Peyer's patch (tissue), 4 donors: ENCODE measurements around the gene POLR1D. TPM values are rescaled to one million over a fixed set of nuclear protein-coding genes. Genes with fewer than 3 reads are reported as not detected.

Experiments used
- DNase-seq, 3 donors: peaks; one replicate each; pipeline ENCODE4 v3.0.0-alpha.2; 2017 to 2019
- H3K27ac ChIP-seq, 4 donors: fragments of 200-600 bp; sonication (generic); one replicate each; pipeline ENCODE4 v1.5.1; 2016 to 2019
- H3K27me3 ChIP-seq, 2 donors: fragments of 200-600 bp; sonication (generic); one replicate each; pipeline ENCODE4 v1.5.1; 2019
- H3K36me3 ChIP-seq, 3 donors: fragments of 200-600 bp; sonication (generic); one replicate each; pipeline ENCODE4 v1.5.1; 2016 to 2019
- H3K4me1 ChIP-seq, 4 donors: fragments of 200-600 bp; sonication (generic); one replicate each; pipeline ENCODE4 v1.5.1; 2016 to 2019
- H3K4me3 ChIP-seq, 4 donors: fragments of 200-600 bp; sonication (generic); 1 replicate in 3 of 4; 2 replicates in 1 of 4; pipeline ENCODE4 v1.5.1; 2016 to 2019; ENCODE audit warnings: mild to moderate bottlenecking in 1 of 4
- H3K9me3 ChIP-seq, 4 donors: fragments of 200-600 bp; sonication (generic); one replicate each; pipeline ENCODE4 v1.5.1; 2016 to 2019; ENCODE audit warnings: mild to moderate bottlenecking in 1 of 4
- POLR2A ChIP-seq, 2 donors: fragments of 450-650 bp; IDR thresholded peaks; one replicate each; pipeline ENCODE4 v1.5.1; 2017; ENCODE audit warnings: antibody characterized with exemption in 2 of 2, mild to moderate bottlenecking in 2 of 2, moderate library complexity in 2 of 2
- total RNA-seq, 4 donors: library from RNA; depleted of rRNA; stranded (reverse); fragments of >200 nt; gene quantifications; one replicate each; pipeline ENCODE4 v1.1.0, GENCODE V29; 2016
- TF ChIP-seq, protein P1 (sequence below), 6 experiments: fragments of 450-650 bp in 4 of 6; fragments of 200-600 bp in 2 of 6; sonication (generic) in 1 of 6; IDR thresholded peaks; one replicate each; pipeline ENCODE4 v1.5.1; 2017 to 2019; ENCODE audit warnings: antibody characterized with exemption in 6 of 6, mild to moderate bottlenecking in 3 of 6, moderate library complexity in 1 of 6

The POLR1D gene
- total RNA-seq, 4 donors from 2014 or later, result 83.3 to 104 (median 90.5) TPM

DNA sequence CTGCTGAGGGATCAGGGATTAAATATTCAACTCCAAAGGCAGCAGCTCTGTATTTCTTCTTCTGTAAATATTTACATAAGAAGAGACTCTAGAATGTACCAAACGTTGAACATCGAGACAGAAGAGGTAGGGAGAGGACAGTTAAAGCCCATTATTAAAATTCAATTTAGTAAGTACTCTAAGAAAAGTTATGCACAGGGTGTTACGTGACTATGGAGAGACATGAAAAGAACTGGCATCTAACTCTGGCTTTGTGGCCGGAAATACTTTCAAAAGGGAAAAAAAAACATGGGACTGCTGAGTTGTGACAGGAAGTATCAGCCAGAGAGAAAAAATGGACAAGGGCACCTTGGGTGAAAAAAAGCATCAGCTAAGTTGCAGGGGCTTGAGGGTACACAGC, 38.0 kb upstream of the POLR1D start:
- Histone ChIP-seq H3K4me1 (no peaks in the 10 kb centered on the region), H3K4me3 (no peak overlapping the region), H3K36me3 (no peaks in the 10 kb centered on the region), H3K9me3 (no peaks in the 10 kb centered on the region), H3K27me3 (no peaks in the 10 kb centered on the region), H3K27ac (no peak overlapping the region)
- no peak for DNase-seq
- TF ChIP-seq POLR2A (IDR thresholded peaks at IDR 0.05), result no peak
- TF ChIP-seq, protein P1, sequence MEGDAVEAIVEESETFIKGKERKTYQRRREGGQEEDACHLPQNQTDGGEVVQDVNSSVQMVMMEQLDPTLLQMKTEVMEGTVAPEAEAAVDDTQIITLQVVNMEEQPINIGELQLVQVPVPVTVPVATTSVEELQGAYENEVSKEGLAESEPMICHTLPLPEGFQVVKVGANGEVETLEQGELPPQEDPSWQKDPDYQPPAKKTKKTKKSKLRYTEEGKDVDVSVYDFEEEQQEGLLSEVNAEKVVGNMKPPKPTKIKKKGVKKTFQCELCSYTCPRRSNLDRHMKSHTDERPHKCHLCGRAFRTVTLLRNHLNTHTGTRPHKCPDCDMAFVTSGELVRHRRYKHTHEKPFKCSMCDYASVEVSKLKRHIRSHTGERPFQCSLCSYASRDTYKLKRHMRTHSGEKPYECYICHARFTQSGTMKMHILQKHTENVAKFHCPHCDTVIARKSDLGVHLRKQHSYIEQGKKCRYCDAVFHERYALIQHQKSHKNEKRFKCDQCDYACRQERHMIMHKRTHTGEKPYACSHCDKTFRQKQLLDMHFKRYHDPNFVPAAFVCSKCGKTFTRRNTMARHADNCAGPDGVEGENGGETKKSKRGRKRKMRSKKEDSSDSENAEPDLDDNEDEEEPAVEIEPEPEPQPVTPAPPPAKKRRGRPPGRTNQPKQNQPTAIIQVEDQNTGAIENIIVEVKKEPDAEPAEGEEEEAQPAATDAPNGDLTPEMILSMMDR (IDR thresholded peaks at IDR 0.05), result no peak

DNA sequence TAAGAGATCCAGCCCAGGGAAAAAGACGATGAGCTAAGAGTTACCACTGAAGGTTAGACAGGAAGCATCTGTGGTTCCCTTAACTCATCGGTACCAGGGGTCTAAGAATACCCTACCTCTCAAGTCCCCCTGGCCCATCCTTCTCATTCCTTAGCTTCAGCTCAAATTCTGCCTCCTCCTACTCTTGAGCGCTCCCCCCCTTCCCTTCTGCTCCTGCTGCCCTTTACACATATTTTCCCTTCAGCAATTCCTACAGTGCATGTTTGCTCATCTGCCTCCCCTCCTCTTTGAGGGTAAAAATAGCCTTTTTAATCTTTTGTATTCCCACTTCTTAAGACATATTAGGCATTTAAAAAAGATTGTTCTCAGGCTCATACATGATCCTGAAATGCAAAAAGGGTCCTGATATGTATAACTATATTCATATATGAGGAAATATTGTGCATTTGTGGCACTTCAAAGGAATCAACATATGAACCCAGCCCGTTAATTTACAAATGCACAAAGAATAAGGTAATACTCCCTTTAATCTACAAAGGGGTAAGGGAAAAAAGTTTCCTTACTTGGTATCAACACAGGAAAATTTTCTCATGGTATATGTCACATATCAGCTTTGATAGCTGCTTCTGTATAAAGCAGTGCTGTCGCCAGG, 34.5 kb upstream of the POLR1D start:
- no peak overlapping the region for H3K4me3 ChIP-seq
- DNase-seq, result no peak
- H3K36me3 ChIP-seq, result no peaks in the 10 kb centered on the region
- H3K27ac ChIP-seq, result no peak overlapping the region
- H3K27me3 ChIP-seq, result no peaks in the 10 kb centered on the region
- no peaks in the 10 kb centered on the region for H3K4me1 ChIP-seq
- TF ChIP-seq, protein P1 (IDR thresholded peaks at IDR 0.05), result no peak
- no peak for TF ChIP-seq POLR2A (IDR thresholded peaks at IDR 0.05)
- no peaks in the 10 kb centered on the region for H3K9me3 ChIP-seq

DNA sequence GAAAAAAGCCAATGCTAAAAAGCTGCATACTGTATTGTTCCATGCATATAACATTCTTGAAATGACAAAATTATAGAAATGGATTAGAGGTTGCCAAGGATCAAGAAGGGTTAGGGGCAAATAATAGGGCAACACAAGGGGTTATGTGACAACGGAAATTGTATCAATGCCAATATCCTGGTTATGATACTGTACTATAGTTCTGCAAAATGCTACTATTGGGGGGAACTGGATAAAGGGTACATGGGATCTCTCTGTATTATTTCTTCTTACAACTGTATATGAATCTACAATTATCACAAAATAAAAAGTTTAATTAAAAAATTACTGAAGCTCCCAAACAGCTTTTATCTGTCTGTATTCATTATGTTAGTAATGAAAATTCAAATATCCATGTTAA, 33.3 kb upstream of the POLR1D start:
- TF ChIP-seq, protein P1 (IDR thresholded peaks at IDR 0.05), result no peak
- TF ChIP-seq POLR2A (IDR thresholded peaks at IDR 0.05), result no peak
- Histone ChIP-seq H3K27me3 (no peaks in the 10 kb centered on the region), H3K4me3 (no peak overlapping the region), H3K27ac (no peak overlapping the region), H3K9me3 (no peaks in the 10 kb centered on the region), H3K36me3 (no peaks in the 10 kb centered on the region), H3K4me1 (no peaks in the 10 kb centered on the region)
- DNase-seq, result no peak

DNA sequence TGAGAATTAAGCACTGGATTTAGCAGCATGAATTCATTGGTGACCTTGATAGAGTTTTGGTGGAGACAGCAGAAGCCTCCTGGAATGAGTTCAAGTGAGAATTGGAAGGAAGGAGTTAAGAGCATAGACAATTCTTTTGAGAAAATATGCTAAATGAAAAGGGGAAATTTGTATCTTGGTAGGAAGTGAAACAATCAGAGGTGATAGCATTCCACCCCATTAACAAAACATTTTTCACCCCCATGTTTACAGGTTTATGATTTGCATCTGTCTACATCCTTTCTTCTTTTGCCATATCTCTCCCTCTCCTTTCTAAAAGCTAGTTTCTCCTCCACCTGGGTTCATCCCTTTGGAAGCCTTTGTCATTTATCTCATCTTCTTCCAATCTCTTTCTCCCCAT, 28.8 kb upstream of the POLR1D start:
- Histone ChIP-seq H3K27me3 (no peaks in the 10 kb centered on the region), H3K27ac (no peak overlapping the region), H3K4me1 (peaks cover 0 to 17% (median 0%) of the 10 kb centered on the region in 4 donors), H3K4me3 (no peak overlapping the region), H3K9me3 (no peaks in the 10 kb centered on the region), H3K36me3 (no peaks in the 10 kb centered on the region)
- DNase-seq, result no peak
- no peak for TF ChIP-seq POLR2A (IDR thresholded peaks at IDR 0.05)
- TF ChIP-seq, protein P1 (IDR thresholded peaks at IDR 0.05), result no peak

DNA sequence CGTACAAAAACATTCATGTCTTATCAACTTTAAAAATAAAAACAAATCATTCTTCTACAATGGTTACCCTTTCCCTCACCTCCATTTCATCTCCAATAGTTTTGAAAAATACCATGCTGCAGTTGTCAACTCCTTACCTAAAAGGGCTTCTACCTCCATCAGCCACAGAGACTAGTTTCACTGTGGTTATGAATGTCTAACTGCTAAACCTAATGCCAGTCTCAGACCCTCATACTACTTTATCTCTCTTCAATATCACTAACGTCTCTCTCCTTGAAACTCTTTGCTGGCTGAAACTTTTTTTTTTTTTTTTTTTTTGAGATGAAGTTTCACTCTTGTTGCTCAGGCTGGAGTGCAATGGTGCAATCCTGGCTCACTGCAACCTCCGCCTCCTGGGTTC, 28.4 kb upstream of the POLR1D start:
- H3K27ac ChIP-seq, result no peak overlapping the region
- no peaks in the 10 kb centered on the region for H3K27me3 ChIP-seq
- peaks cover 0 to 17% (median 0%) of the 10 kb centered on the region in 4 donors for H3K4me1 ChIP-seq
- no peaks in the 10 kb centered on the region for H3K9me3 ChIP-seq
- no peaks in the 10 kb centered on the region for H3K36me3 ChIP-seq
- H3K4me3 ChIP-seq, result no peak overlapping the region
- DNase-seq, result no peak
- TF ChIP-seq, protein P1 (IDR thresholded peaks at IDR 0.05), result no peak
- TF ChIP-seq POLR2A (IDR thresholded peaks at IDR 0.05), result no peak
